Measurements from ENCODE around the gene NISCH.

NISCH gene

GRCh38 chr3:52443791-52444687, 11.4 kb upstream of the NISCH start:
- no peaks in the 10 kb centered on the region for H3K9me3 ChIP-seq (ENCODE audit: insufficient read depth, low read length)
- H4K20me1 ChIP-seq (ENCODE audit: low read depth, low read length), result no peaks in the 10 kb centered on the region
- no peak overlapping the region for H2AFZ ChIP-seq (ENCODE audit: low read depth, low read length, severe bottlenecking)
- H3K9ac ChIP-seq (ENCODE audit: low read length), result no peak overlapping the region
- H3K27ac ChIP-seq (ENCODE audit: low read depth, low read length), result no peak overlapping the region
- H3F3A ChIP-seq (ENCODE audit: insufficient read depth), result no peaks in the 10 kb centered on the region
- H3K27me3 ChIP-seq (ENCODE audit: low read length), result no peaks in the 10 kb centered on the region
- no peak overlapping the region for H3K4me2 ChIP-seq (ENCODE audit: low read depth, low read length, poor library complexity, severe bottlenecking)
- no peak overlapping the region for H3K4me3 ChIP-seq (ENCODE audit: insufficient read depth, low read length, poor library complexity, severe bottlenecking)
- no peaks in the 10 kb centered on the region for H3K79me2 ChIP-seq (ENCODE audit: insufficient read depth, low read length)
- no peaks in the 10 kb centered on the region for H3K9me2 ChIP-seq (replicated peaks; ENCODE audit: insufficient read depth, low read length)
- H3K36me3 ChIP-seq (ENCODE audit: low read length), result no peaks in the 10 kb centered on the region
- TF ChIP-seq CTCF (IDR thresholded peaks at IDR 0.05; ENCODE audit: insufficient read depth, low read length, poor library complexity, severe bottlenecking), result no peak
- TF ChIP-seq EZH2phosphoT487 (conservative IDR thresholded peaks at IDR 0.05; ENCODE audit: low read length), result no peak

- no peaks in the 10 kb centered on the region for H3K9me3 ChIP-seq (ENCODE audit: insufficient read depth, low read length)
- no peak within 1 kb of the TSS for H3K4me3 ChIP-seq (ENCODE audit: insufficient read depth, low read length, poor library complexity, severe bottlenecking)
- TF ChIP-seq CTCF (IDR thresholded peaks at IDR 0.05; ENCODE audit: insufficient read depth, low read length, poor library complexity, severe bottlenecking) (no peak), EZH2phosphoT487 (conservative IDR thresholded peaks at IDR 0.05; ENCODE audit: low read length) (no peak)
- H3K36me3 ChIP-seq (ENCODE audit: low read length), result no peaks in the 10 kb centered on the region
- H3K79me2 ChIP-seq (ENCODE audit: insufficient read depth, low read length), result no peaks in the 10 kb centered on the region
- H4K20me1 ChIP-seq (ENCODE audit: low read depth, low read length), result no peaks in the 10 kb centered on the region
- H2AFZ ChIP-seq (ENCODE audit: low read depth, low read length, severe bottlenecking), result peak within 1 kb of the TSS; percentile 38
- no peak within 1 kb of the TSS for H3K27ac ChIP-seq (ENCODE audit: low read depth, low read length)
- H3K4me2 ChIP-seq (ENCODE audit: low read depth, low read length, poor library complexity, severe bottlenecking), result peak within 1 kb of the TSS; percentile 22
- no peaks in the 10 kb centered on the region for H3F3A ChIP-seq (ENCODE audit: insufficient read depth)
- no peaks in the 10 kb centered on the region for H3K9me2 ChIP-seq (replicated peaks; ENCODE audit: insufficient read depth, low read length)
- H3K9ac ChIP-seq (ENCODE audit: low read length), result no peak within 1 kb of the TSS
- no peaks in the 10 kb centered on the region for H3K27me3 ChIP-seq (ENCODE audit: low read length)
Observed at GRCh38 chr3:52444860-52445793, 10.3 kb upstream of the NISCH start, which contains the start of gene SEMA3G. Gene SEMA3G (minus strand): TSS chr3:52445103. CDS start chr3:52445027, 76 bp downstream.

- H3K27me3 ChIP-seq (ENCODE audit: low read length), result no peaks in the 10 kb centered on the region
- no peaks in the 10 kb centered on the region for H3F3A ChIP-seq (ENCODE audit: insufficient read depth)
- no peak overlapping the region for H3K27ac ChIP-seq (ENCODE audit: low read depth, low read length)
- no peak overlapping the region for H2AFZ ChIP-seq (ENCODE audit: low read depth, low read length, severe bottlenecking)
- H3K9me2 ChIP-seq (replicated peaks; ENCODE audit: insufficient read depth, low read length), result no peaks in the 10 kb centered on the region
- H3K79me2 ChIP-seq (ENCODE audit: insufficient read depth, low read length), result no peaks in the 10 kb centered on the region
- H3K4me2 ChIP-seq (ENCODE audit: low read depth, low read length, poor library complexity, severe bottlenecking), result no peak overlapping the region
- no peaks in the 10 kb centered on the region for H4K20me1 ChIP-seq (ENCODE audit: low read depth, low read length)
- H3K9me3 ChIP-seq (ENCODE audit: insufficient read depth, low read length), result no peaks in the 10 kb centered on the region
- no peak overlapping the region for H3K9ac ChIP-seq (ENCODE audit: low read length)
- H3K4me3 ChIP-seq (ENCODE audit: insufficient read depth, low read length, poor library complexity, severe bottlenecking), result no peak overlapping the region
- H3K36me3 ChIP-seq (ENCODE audit: low read length), result no peaks in the 10 kb centered on the region
- TF ChIP-seq EZH2phosphoT487 (conservative IDR thresholded peaks at IDR 0.05; ENCODE audit: low read length), result no peak
- TF ChIP-seq CTCF (IDR thresholded peaks at IDR 0.05; ENCODE audit: insufficient read depth, low read length, poor library complexity, severe bottlenecking), result no peak
Observed at GRCh38 chr3:52446042-52446441, 9.4 kb upstream of the NISCH start.

Data from SU-DHL-6 (cell line).